ENCODE measurements around the gene SBK1. TPM values are rescaled to one million over a fixed set of nuclear protein-coding genes. Genes with fewer than 3 reads are reported as not detected.

Gene SBK1
- total and polyA plus RNA-seq, 4 experiments from 2014 or later = 1.2 to 14.6 (median 13.7) TPM

GRCh38 chr16:28295276-28295675 lies 3.0 kb downstream of the SBK1 start:
- H3K27me3 ChIP-seq (ENCODE audit: insufficient read depth, low read length) = no peaks in the 10 kb centered on the region
- no peaks in the 10 kb centered on the region for H3K36me3 ChIP-seq (ENCODE audit: insufficient read depth, low read length)
- no peak overlapping the region for H3K27ac ChIP-seq (ENCODE audit: low read depth, low read length)
- peak overlapping the region; percentile 66 to 95 (median 87) for H3K4me3 Mint-ChIP-seq
- no peak overlapping the region for H3K4me3 ChIP-seq (ENCODE audit: low read length in 2 of 2)
- H3K27me3 Mint-ChIP-seq = no peaks in the 10 kb centered on the region
- intact Hi-C loops (cut with micrococcal nuclease) = no loop called here
- CTCF ChIA-PET (ENCODE audit: partially characterized antibody) = interaction anchor here (0.7 to 5.7 kb wide), 5 partner anchors 14 to 22 kb away, joined by 3 to 35 read pairs (median 5); no protein-coding TSS in a partner anchor
- H3K4me1 Mint-ChIP-seq = peaks cover 49 to 77% (median 66%) of the 10 kb centered on the region in 4 donors
- H3K9me3 Mint-ChIP-seq = no peaks in the 10 kb centered on the region
- H3K9me3 ChIP-seq (ENCODE audit: control insufficient read depth in 1 of 2, low read length in 2 of 2) = no peaks in the 10 kb centered on the region
- H3K4me1 ChIP-seq (ENCODE audit: insufficient read depth, low read length) = peaks cover 80% of the 10 kb centered on the region
- POLR2A ChIA-PET (ENCODE audit: partially characterized antibody) = interaction anchor here (1.7 to 5.2 kb wide), 4 partner anchors 13 to 22 kb away, joined by 6 to 114 read pairs (median 28); no protein-coding TSS in a partner anchor
- peak overlapping the region; percentile 23 to 89 (median 84) for H3K27ac Mint-ChIP-seq
- no peak for DNase-seq
- H3K36me3 Mint-ChIP-seq = peaks cover 12 to 14% of the 10 kb centered on the region in 2 donors

DNA sequence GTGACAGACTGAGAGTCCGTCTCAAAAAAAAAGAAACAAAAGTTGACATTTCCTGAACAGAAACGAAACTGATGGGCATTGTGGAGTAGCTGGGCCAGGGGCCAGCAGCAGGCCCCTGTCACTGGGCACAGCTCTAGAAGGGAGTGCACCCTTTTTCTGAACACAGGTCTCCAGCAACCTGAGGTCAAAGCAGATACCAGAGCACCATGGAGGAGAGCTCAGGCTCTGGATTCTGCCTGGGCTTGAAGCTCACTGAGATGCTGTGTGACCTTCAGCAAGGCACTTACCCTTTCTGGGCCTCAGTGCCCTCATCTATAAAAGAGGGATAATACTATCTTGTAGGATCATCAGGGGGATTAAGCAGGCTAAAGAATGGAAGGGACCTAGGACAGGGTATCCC lies 5.0 kb downstream of the SBK1 start:
- intact Hi-C loops (cut with micrococcal nuclease) = no loop called here
- Histone ChIP-seq H3K27me3 (ENCODE audit: insufficient read depth, low read length) (no peaks in the 10 kb centered on the region), H3K4me1 (ENCODE audit: insufficient read depth, low read length) (peaks cover 88% of the 10 kb centered on the region), H3K27ac (ENCODE audit: low read depth, low read length) (no peak overlapping the region), H3K9me3 (ENCODE audit: control insufficient read depth in 1 of 2, low read length in 2 of 2) (no peaks in the 10 kb centered on the region), H3K4me3 (ENCODE audit: low read length in 2 of 2) (peak overlapping the region in 1 of 2 donors; percentile 8), H3K36me3 (ENCODE audit: insufficient read depth, low read length) (no peaks in the 10 kb centered on the region)
- ChIA-PET POLR2A (ENCODE audit: partially characterized antibody) (interaction anchor here (1.0 to 5.4 kb wide), 7 partner anchors 9 to 24 kb away, joined by 3 to 50 read pairs (median 4); no protein-coding TSS in a partner anchor), CTCF (ENCODE audit: partially characterized antibody) (interaction anchor here (5.0 to 5.7 kb wide), 3 partner anchors 12 to 21 kb away, joined by 26 to 48 read pairs (median 35); no protein-coding TSS in a partner anchor)
- Mint-ChIP-seq H3K4me1 (peaks cover 43 to 77% (median 56%) of the 10 kb centered on the region in 4 donors), H3K9me3 (no peaks in the 10 kb centered on the region), H3K4me3 (peak overlapping the region; percentile 52 to 86 (median 75)), H3K27me3 (no peaks in the 10 kb centered on the region), H3K36me3 (peaks cover 12 to 20% of the 10 kb centered on the region in 2 donors), H3K27ac (peak overlapping the region; percentile 50 to 95 (median 91))
- DNase-seq = no peak

DNA sequence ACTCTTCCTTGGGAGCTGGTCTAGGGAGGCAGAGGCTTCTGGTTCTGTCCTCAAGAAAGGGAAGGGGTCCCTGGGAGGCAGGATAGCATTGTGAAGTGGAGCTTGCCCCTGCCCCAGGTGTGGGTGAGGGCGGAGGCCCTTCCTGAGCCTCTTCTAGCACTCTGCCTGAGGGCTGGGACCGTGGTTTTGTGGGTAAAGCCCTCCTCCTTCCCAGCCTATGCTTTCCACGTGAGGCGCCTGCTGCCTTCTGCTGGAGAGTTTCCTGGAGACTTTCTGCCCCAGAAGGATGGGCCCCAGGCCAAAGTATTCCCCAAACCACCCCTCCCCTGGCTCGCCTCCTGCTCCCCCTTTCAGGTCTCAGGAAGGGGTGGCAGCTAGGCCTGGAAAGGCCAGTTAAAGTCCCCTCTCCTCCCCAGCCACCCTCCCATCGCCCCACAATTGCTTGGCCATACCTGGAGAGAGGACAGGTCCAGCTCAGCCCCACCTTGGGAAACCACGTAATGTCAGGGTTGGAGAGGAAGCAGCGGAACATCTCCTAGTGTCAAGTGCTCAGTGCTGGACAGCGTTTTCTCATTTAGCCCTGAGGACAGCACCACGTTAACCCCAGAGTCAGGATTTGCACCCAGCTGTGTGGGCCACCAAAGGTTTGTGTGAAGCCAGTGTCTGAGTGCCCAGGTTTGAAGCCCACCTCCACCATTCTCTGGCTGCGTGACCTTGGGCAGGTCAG lies 5.6 kb downstream of the SBK1 start:
- H3K27me3 ChIP-seq (ENCODE audit: insufficient read depth, low read length) = no peaks in the 10 kb centered on the region
- H3K27ac ChIP-seq (ENCODE audit: low read depth, low read length) = peak overlapping the region; percentile 5
- no peaks in the 10 kb centered on the region for H3K36me3 ChIP-seq (ENCODE audit: insufficient read depth, low read length)
- Mint-ChIP-seq H3K27ac (peak overlapping the region; percentile 50 to 95 (median 87)), H3K27me3 (no peaks in the 10 kb centered on the region), H3K4me1 (peaks cover 48 to 81% (median 62%) of the 10 kb centered on the region in 4 donors), H3K9me3 (no peaks in the 10 kb centered on the region), H3K36me3 (peaks cover 13 to 26% of the 10 kb centered on the region in 2 donors), H3K4me3 (peak overlapping the region; percentile 52 to 86 (median 75))
- peak in 1 of 5 donors; percentile 26 for DNase-seq
- peaks cover 92% of the 10 kb centered on the region for H3K4me1 ChIP-seq (ENCODE audit: insufficient read depth, low read length)
- H3K9me3 ChIP-seq (ENCODE audit: control insufficient read depth in 1 of 2, low read length in 2 of 2) = no peaks in the 10 kb centered on the region
- no peak overlapping the region for H3K4me3 ChIP-seq (ENCODE audit: low read length in 2 of 2)
- POLR2A ChIA-PET (ENCODE audit: partially characterized antibody) = interaction anchor here (1.2 to 5.4 kb wide), 6 partner anchors 8 to 29 kb away, joined by 3 to 50 read pairs (median 4); no protein-coding TSS in a partner anchor
- intact Hi-C loops (cut with micrococcal nuclease) = no loop called here
- CTCF ChIA-PET (ENCODE audit: partially characterized antibody) = interaction anchor here (5.0 to 5.7 kb wide), 3 partner anchors 12 to 20 kb away, joined by 26 to 48 read pairs (median 35); no protein-coding TSS in a partner anchor

- Mint-ChIP-seq H3K4me3 (peak overlapping the region in 3 of 8 donors; percentile 41 to 86 (median 80)), H3K27me3 (no peaks in the 10 kb centered on the region), H3K4me1 (peaks cover 51 to 84% (median 64%) of the 10 kb centered on the region in 4 donors), H3K36me3 (peaks cover 15 to 29% of the 10 kb centered on the region in 2 donors), H3K9me3 (no peaks in the 10 kb centered on the region), H3K27ac (peak overlapping the region in 4 of 7 donors; percentile 50 to 92 (median 87))
- no peaks in the 10 kb centered on the region for H3K27me3 ChIP-seq (ENCODE audit: insufficient read depth, low read length)
- no peak overlapping the region for H3K27ac ChIP-seq (ENCODE audit: low read depth, low read length)
- intact Hi-C loops (cut with micrococcal nuclease) = no loop called here
- no peaks in the 10 kb centered on the region for H3K36me3 ChIP-seq (ENCODE audit: insufficient read depth, low read length)
- CTCF ChIA-PET (ENCODE audit: partially characterized antibody) = interaction anchor here (5.0 to 5.7 kb wide), 3 partner anchors 11 to 20 kb away, joined by 26 to 48 read pairs (median 35); no protein-coding TSS in a partner anchor
- H3K4me1 ChIP-seq (ENCODE audit: insufficient read depth, low read length) = peaks cover 91% of the 10 kb centered on the region
- DNase-seq = no peak
- POLR2A ChIA-PET (ENCODE audit: partially characterized antibody) = interaction anchor here (1.2 to 5.4 kb wide), 5 partner anchors 8 to 28 kb away, joined by 3 to 50 read pairs (median 4); no protein-coding TSS in a partner anchor
- H3K9me3 ChIP-seq (ENCODE audit: control insufficient read depth in 1 of 2, low read length in 2 of 2) = no peaks in the 10 kb centered on the region
- no peak overlapping the region for H3K4me3 ChIP-seq (ENCODE audit: low read length in 2 of 2)
These were observed 6.2 kb downstream of the SBK1 start for GRCh38 chr16:28298511-28298878.

- peaks cover 73% of the 10 kb centered on the region for H3K4me1 ChIP-seq (ENCODE audit: insufficient read depth, low read length)
- Mint-ChIP-seq H3K27ac (peak overlapping the region in 6 of 7 donors; percentile 29 to 75 (median 46)), H3K4me3 (peak overlapping the region in 1 of 8 donors; percentile 51), H3K27me3 (no peaks in the 10 kb centered on the region), H3K9me3 (no peaks in the 10 kb centered on the region), H3K4me1 (peaks cover 44 to 74% (median 55%) of the 10 kb centered on the region in 4 donors), H3K36me3 (peaks cover 16 to 37% of the 10 kb centered on the region in 2 donors)
- H3K4me3 ChIP-seq (ENCODE audit: low read length in 2 of 2) = no peak overlapping the region
- H3K27ac ChIP-seq (ENCODE audit: low read depth, low read length) = no peak overlapping the region
- ChIA-PET CTCF (ENCODE audit: partially characterized antibody) (interaction anchor here (0.8 to 5.7 kb wide), 8 partner anchors 9 to 82 kb away, joined by 3 to 48 read pairs (median 5); no protein-coding TSS in a partner anchor), POLR2A (ENCODE audit: partially characterized antibody) (interaction anchor here (0.5 to 5.4 kb wide), 4 partner anchors 9 to 561 kb away, joined by 3 to 50 read pairs (median 3); no protein-coding TSS in a partner anchor)
- no peak for DNase-seq
- H3K36me3 ChIP-seq (ENCODE audit: insufficient read depth, low read length) = no peaks in the 10 kb centered on the region
- H3K27me3 ChIP-seq (ENCODE audit: insufficient read depth, low read length) = no peaks in the 10 kb centered on the region
- no peaks in the 10 kb centered on the region for H3K9me3 ChIP-seq (ENCODE audit: control insufficient read depth in 1 of 2, low read length in 2 of 2)
- intact Hi-C loops (cut with micrococcal nuclease) = no loop called here
These were observed 8.0 kb downstream of the SBK1 start for GRCh38 chr16:28300327-28300726.

DNA sequence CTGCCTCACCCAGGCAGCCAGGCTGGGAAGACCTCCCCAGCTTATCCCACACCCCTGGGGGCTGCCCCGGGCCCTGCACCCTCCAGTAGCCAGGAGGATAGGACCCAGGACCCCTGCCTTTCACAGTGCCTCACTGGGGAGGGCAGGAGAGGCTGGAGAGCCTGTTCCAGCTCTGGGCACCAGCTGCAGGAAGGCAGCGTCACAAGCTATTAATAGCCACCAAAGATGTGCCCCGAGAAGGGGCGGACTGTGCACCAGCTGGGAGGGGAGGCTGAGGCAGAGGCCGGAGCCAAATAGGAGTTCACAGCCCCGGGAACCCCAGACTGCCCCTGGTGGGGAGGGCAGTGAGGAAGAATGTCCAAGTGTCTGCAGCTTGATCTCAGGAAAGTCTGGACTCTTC lies 8.8 kb downstream of the SBK1 start:
- ChIA-PET CTCF (ENCODE audit: partially characterized antibody) (interaction anchor here (1.1 to 5.7 kb wide), 5 partner anchors 13 to 26 kb away, joined by 3 to 48 read pairs (median 5); no protein-coding TSS in a partner anchor), POLR2A (ENCODE audit: partially characterized antibody) (interaction anchor here (1.1 to 5.4 kb wide), 4 partner anchors 9 to 23 kb away, joined by 3 to 50 read pairs (median 6); partner anchors contain the start of gene SBK1)
- no peak overlapping the region for H3K4me3 Mint-ChIP-seq
- Histone ChIP-seq H3K4me3 (ENCODE audit: low read length in 2 of 2) (no peak overlapping the region), H3K27ac (ENCODE audit: low read depth, low read length) (no peak overlapping the region), H3K4me1 (ENCODE audit: insufficient read depth, low read length) (peaks cover 64% of the 10 kb centered on the region), H3K36me3 (ENCODE audit: insufficient read depth, low read length) (no peaks in the 10 kb centered on the region), H3K27me3 (ENCODE audit: insufficient read depth, low read length) (no peaks in the 10 kb centered on the region), H3K9me3 (ENCODE audit: control insufficient read depth in 1 of 2, low read length in 2 of 2) (no peaks in the 10 kb centered on the region)
- H3K4me1 Mint-ChIP-seq = peaks cover 44 to 76% (median 56%) of the 10 kb centered on the region in 4 donors
- intact Hi-C loops (cut with micrococcal nuclease) = no loop called here
- H3K9me3 Mint-ChIP-seq = no peaks in the 10 kb centered on the region
- H3K27ac Mint-ChIP-seq = peak overlapping the region in 3 of 7 donors; percentile 9 to 57 (median 53)
- no peaks in the 10 kb centered on the region for H3K27me3 Mint-ChIP-seq
- peaks cover 21 to 41% of the 10 kb centered on the region in 2 donors for H3K36me3 Mint-ChIP-seq
- no peak for DNase-seq
